GM18526 (cell line): Measurements from ENCODE around the gene METTL25.

ENCODE experiments used
- POLR2A ChIP-seq: IDR thresholded peaks from 3 replicates; pipeline ENCODE4 v1.6.1; 2011; ENCODE audit not compliant: insufficient read length; ENCODE audit errors: extremely low read depth

The METTL25 gene

GRCh38 chr12:82434392-82434911, 76.1 kb downstream of the METTL25 start:
- no peak for TF ChIP-seq POLR2A

GRCh38 chr12:82436354-82436753, 78.0 kb downstream of the METTL25 start:
- TF ChIP-seq POLR2A, result no peak

GRCh38 chr12:82437744-82438143, 79.4 kb downstream of the METTL25 start:
- TF ChIP-seq POLR2A, result no peak

DNA sequence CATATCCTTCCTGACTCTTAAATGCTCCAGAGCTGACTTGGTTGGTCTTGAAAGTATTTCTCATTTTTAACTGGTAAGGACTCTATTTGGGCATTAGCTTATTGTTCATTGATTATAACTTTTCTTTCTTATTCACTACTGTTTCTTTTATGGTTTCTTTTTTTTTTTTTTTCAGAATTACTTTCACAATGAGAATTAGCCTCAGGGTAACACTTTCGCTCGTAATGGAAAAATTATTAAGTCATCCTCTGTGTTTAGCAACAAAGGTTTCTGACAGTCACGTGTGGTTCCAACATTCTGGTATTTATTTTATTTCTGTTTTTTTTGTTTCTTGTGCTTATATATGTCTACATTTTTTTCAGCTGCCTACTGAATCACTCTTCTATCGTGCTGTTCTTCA, 80.0 kb downstream of the METTL25 start:
- TF ChIP-seq POLR2A, result no peak

GRCh38 chr12:82440885-82441284, 82.6 kb downstream of the METTL25 start:
- no peak for TF ChIP-seq POLR2A

DNA sequence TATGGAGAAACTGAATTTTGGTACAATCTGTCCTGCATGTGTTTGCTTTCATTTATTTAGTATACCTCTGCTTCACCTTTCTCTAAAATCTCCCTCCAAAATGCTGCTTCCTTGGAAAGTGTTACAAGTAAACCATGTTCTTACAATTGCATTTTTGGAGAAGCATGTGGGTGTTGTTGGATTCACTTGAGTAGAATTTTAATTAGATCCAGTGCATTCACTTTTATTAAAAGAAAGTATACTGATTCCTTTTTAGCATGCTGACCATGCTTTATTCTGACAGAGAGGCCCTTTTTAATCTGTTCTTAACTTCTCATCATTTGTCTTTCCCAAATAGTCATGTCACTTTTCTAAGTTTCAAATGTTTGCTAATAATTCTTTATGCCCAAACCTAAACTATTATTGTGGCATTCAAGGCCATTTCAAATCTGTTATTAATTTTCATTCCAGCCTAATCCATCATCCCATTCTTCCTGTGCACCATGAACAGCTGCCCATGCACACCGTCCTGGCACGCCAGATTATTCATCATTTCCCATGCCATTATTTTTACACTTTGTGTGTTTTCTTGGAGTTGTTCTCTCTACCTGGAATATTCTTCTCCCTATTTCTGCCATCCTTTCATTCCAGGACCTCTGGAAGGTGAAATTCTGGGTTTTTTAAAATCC, 90.7 kb downstream of the METTL25 start:
- TF ChIP-seq POLR2A, result no peak

- no peak for TF ChIP-seq POLR2A
Observed at GRCh38 chr12:82456633-82457032, 98.3 kb downstream of the METTL25 start.

DNA sequence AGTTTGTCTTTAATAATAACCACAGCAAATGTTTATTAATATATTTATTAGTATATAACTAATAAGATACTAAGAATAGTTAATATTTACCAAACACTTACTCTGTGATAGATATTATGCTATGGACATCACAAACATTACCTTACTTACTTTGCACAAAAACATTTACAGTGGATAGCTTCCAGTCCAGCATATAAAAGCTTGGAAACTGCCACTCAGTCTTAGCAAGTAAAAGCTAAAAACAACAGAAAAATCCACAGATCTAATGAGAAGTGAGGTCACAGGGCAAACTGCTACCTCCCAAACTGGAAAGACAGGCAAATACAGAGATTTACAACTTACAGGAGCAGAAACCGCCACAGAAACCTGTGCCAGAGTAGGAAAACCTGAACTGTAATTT, 99.8 kb downstream of the METTL25 start:
- TF ChIP-seq POLR2A, result no peak

GRCh38 chr12:82461393-82461792, 103.1 kb downstream of the METTL25 start:
- TF ChIP-seq POLR2A, result no peak

- TF ChIP-seq POLR2A, result no peak
Observed at GRCh38 chr12:82461836-82462235, 103.5 kb downstream of the METTL25 start.

- TF ChIP-seq POLR2A, result no peak
Observed at GRCh38 chr12:82468563-82468962, 110.2 kb downstream of the METTL25 start.

- TF ChIP-seq POLR2A, result no peak
Observed at GRCh38 chr12:82470906-82471512, 112.7 kb downstream of the METTL25 start.

DNA sequence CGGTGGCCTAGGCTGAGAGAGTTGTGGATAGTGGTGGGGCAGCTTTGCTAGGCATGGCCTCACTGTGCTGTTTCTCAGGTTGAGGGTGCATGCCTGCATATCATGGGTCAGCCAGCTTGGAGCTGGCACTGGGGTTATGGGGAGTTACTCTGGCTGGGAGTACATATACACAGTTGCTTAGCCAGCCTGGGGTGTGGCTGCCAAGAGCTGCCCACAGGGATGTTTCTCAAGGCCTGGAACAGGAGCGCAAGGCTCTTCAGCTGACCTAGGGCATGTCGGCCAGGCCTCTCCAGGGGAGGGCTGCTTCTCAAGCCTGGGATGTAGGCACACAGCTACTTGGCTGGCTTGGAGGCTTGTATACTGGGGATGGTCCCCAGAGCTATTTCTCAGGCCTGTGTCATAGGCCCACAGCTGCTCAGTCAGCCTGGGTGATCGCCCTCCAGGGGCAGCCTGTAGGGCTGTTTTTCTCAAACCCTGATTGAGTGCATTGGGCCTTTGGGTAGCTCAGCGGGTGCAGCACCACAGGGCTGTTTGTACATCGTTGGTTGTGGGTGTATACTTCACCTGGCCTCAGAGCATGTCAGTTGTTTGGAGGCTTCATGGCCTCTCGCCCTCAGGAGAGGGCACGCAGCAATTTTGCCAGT, 114.9 kb downstream of the METTL25 start:
- no peak for TF ChIP-seq POLR2A

DNA sequence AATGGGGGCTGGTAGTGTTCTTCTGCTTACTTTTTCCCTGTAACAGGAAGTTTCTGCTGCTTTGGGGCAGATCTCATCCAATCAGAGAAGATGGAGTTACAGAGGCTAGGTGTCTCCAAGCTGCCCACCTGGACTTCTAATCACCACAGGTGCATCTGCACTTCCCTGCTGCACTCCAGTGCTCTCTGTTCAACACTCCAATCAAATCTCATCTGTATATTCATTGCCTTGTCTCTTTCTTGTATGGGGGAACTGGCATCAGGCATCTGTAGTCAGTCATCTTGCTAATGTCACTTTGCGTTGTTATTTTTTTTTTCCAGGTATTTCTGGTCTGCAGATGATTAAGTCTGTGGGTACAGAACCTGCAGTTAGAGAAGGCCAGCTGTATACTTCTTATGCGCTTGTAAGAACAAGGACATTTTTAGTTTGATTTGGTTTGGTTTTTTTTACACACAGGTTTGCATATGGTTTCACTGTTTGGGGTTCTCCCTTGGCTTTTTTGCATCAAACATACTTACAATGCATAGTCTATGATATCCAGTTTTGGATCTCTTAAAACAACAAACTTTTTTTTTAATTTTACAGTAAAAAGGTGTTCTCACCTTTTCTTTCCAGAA, 116.0 kb downstream of the METTL25 start:
- TF ChIP-seq POLR2A, result no peak

DNA sequence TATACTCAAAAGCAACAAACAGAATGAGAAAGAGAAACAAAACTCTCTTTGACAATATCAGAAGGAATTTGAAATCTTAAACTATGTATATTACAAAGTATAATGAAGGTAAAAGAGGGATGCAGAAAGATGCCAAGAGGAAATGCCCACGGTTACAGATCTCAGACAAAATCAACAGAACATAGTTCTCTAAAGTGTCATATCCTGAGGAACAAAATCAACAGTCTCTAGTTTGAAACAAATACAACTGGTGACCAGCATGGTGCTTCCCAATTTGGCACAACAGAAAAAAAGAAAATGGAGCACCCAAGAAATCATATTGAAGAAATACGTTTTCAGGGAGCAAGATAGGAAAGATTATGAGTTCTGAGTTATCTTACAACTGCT, 116.5 kb downstream of the METTL25 start:
- TF ChIP-seq POLR2A, result no peak

- TF ChIP-seq POLR2A, result no peak
Observed at GRCh38 chr12:82475211-82475610, 116.9 kb downstream of the METTL25 start.

- TF ChIP-seq POLR2A, result no peak
Observed at GRCh38 chr12:82476511-82476910, 118.2 kb downstream of the METTL25 start.

- TF ChIP-seq POLR2A, result no peak
Observed at GRCh38 chr12:82479511-82479910, 121.2 kb downstream of the METTL25 start.
